ENCODE measurements around the gene RAC3. TPM values are rescaled to one million over a fixed set of nuclear protein-coding genes. Genes with fewer than 3 reads are reported as not detected.

Gene RAC3
- total RNA-seq, 1 donor from 2014 or later: 46.0 TPM

GRCh38 chr17:82062984-82063368, 31.5 kb downstream of the RAC3 start:
- peaks cover 3% of the 10 kb centered on the region for H3K9me3 Mint-ChIP-seq (ENCODE audit: unreplicated experiment)
- TF ChIP-seq, protein P1, sequence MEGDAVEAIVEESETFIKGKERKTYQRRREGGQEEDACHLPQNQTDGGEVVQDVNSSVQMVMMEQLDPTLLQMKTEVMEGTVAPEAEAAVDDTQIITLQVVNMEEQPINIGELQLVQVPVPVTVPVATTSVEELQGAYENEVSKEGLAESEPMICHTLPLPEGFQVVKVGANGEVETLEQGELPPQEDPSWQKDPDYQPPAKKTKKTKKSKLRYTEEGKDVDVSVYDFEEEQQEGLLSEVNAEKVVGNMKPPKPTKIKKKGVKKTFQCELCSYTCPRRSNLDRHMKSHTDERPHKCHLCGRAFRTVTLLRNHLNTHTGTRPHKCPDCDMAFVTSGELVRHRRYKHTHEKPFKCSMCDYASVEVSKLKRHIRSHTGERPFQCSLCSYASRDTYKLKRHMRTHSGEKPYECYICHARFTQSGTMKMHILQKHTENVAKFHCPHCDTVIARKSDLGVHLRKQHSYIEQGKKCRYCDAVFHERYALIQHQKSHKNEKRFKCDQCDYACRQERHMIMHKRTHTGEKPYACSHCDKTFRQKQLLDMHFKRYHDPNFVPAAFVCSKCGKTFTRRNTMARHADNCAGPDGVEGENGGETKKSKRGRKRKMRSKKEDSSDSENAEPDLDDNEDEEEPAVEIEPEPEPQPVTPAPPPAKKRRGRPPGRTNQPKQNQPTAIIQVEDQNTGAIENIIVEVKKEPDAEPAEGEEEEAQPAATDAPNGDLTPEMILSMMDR (IDR thresholded peaks at IDR 0.05; ENCODE audit: partially characterized antibody, unreplicated experiment): no peak
- H3K4me1 Mint-ChIP-seq (ENCODE audit: low read depth, unreplicated experiment): no peaks in the 10 kb centered on the region
- H3K27me3 Mint-ChIP-seq (ENCODE audit: unreplicated experiment): peaks cover 10% of the 10 kb centered on the region
- H3K27ac Mint-ChIP-seq (ENCODE audit: unreplicated experiment): no peak overlapping the region
- no peak overlapping the region for H3K4me3 Mint-ChIP-seq (ENCODE audit: unreplicated experiment)
- H3K36me3 Mint-ChIP-seq (ENCODE audit: unreplicated experiment): no peaks in the 10 kb centered on the region
- no peak for DNase-seq

- TF ChIP-seq, protein P1 (IDR thresholded peaks at IDR 0.05; ENCODE audit: partially characterized antibody, unreplicated experiment): no peak
- Mint-ChIP-seq H3K4me1 (ENCODE audit: low read depth, unreplicated experiment) (no peaks in the 10 kb centered on the region), H3K36me3 (ENCODE audit: unreplicated experiment) (no peaks in the 10 kb centered on the region), H3K4me3 (ENCODE audit: unreplicated experiment) (peak overlapping the region; percentile 70), H3K27ac (ENCODE audit: unreplicated experiment) (no peak overlapping the region), H3K27me3 (ENCODE audit: unreplicated experiment) (peaks cover 10% of the 10 kb centered on the region), H3K9me3 (ENCODE audit: unreplicated experiment) (peaks cover 3% of the 10 kb centered on the region)
- no peak for DNase-seq
Measured at GRCh38 chr17:82063424-82064415, 32.2 kb downstream of the RAC3 start.

DNA sequence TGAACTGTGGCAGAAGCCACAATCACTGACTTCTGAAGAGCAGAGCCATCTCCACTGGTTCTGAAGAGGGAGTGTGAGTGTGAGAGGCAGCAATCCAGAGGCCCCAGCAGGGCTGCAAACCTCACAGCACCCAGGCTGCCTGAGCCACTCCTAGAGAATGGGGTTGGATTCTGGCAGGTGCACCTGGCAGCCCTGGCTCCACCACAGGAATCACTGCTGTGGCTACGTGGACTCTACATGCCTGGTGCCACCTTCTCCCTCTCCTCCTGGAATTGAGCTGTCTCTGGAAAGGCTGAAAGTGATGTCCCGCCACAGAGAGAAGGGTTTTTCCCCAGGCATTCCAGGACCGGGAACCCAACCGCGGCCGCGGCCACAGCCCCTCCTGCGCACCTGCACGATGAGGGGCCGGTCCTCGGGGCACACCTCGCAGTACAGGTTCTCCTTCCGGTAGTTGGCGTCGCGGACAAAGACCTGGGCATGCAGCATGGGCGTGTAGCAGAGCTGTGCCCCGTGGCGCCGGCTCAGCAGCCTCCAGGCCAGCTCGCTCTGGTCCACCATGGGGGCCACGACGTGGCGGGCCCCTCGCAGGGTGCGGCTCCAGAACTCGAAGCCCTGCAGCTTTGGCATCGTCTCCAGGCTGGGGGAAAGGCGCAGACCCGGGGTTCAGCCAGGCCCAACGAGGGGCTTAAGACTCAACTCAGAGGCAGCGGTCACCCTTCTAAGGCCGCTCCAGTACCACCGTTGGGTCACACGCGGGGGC, 33.1 kb downstream of the RAC3 start:
- no peak for DNase-seq
- Mint-ChIP-seq H3K27ac (ENCODE audit: unreplicated experiment) (no peak overlapping the region), H3K4me3 (ENCODE audit: unreplicated experiment) (peak overlapping the region; percentile 70), H3K4me1 (ENCODE audit: low read depth, unreplicated experiment) (no peaks in the 10 kb centered on the region), H3K9me3 (ENCODE audit: unreplicated experiment) (peaks cover 3% of the 10 kb centered on the region), H3K27me3 (ENCODE audit: unreplicated experiment) (peaks cover 10% of the 10 kb centered on the region), H3K36me3 (ENCODE audit: unreplicated experiment) (no peaks in the 10 kb centered on the region)
- TF ChIP-seq, protein P1 (IDR thresholded peaks at IDR 0.05; ENCODE audit: partially characterized antibody, unreplicated experiment): no peak

GRCh38 chr17:82065193-82065637, 33.7 kb downstream of the RAC3 start:
- TF ChIP-seq, protein P1 (IDR thresholded peaks at IDR 0.05; ENCODE audit: partially characterized antibody, unreplicated experiment): no peak
- no peak for DNase-seq
- no peaks in the 10 kb centered on the region for H3K36me3 Mint-ChIP-seq (ENCODE audit: unreplicated experiment)

More at GRCh38 chr17:82065193-82065637, 33.7 kb downstream of the RAC3 start:
- no peak overlapping the region for H3K27ac Mint-ChIP-seq (ENCODE audit: unreplicated experiment)
- H3K9me3 Mint-ChIP-seq (ENCODE audit: unreplicated experiment): peaks cover 3% of the 10 kb centered on the region
- H3K4me1 Mint-ChIP-seq (ENCODE audit: low read depth, unreplicated experiment): no peaks in the 10 kb centered on the region
- H3K4me3 Mint-ChIP-seq (ENCODE audit: unreplicated experiment): peak overlapping the region; percentile 20
- H3K27me3 Mint-ChIP-seq (ENCODE audit: unreplicated experiment): peaks cover 10% of the 10 kb centered on the region

Data from glutamatergic neuron (in vitro differentiated cells).